H1 (cell line): ENCODE results near the gene INPP5F. TPM values are rescaled to one million over a fixed set of nuclear protein-coding genes. Genes with fewer than 3 reads are reported as not detected.

Source experiments
- CTCF ChIA-PET: fragments of 300-600 bp; sonication (Branson Sonifier 250); formaldehyde crosslinking; loops from one replicate; lab custom pipeline; 2021; ENCODE audit not compliant: partially characterized antibody; lab: Charles Lee
- POLR2A ChIA-PET: fragments of 300-600 bp; sonication (Branson Sonifier 250); formaldehyde crosslinking; loops from one replicate; lab custom pipeline; 2021; ENCODE audit warnings: inconsistent platforms; ENCODE audit not compliant: partially characterized antibody; lab: Charles Lee
- DNase-seq, 2 experiments: peaks; one replicate each; pipeline versions ENCODE4 v3.0.0 to v3.0.0-alpha.2; 2010 to 2022; ENCODE audit warnings: low spot score in 2 of 2, low read depth in 1 of 2, mixed read lengths in 1 of 2
- FAIRE-seq: peaks from 2 replicates; lab custom pipeline; 2011; peaks lifted over from hg19 to GRCh38; lab: Jason Lieb, UNC
- H2AFZ ChIP-seq: 2 replicates; pipeline ENCODE4 v1.8.1; 2012; ENCODE audit warnings: low read length, inconsistent platforms
- H2AK5ac ChIP-seq: 2 replicates; pipeline ENCODE4 v1.6.1; 2013; ENCODE audit warnings: low read depth, low read length
- H2BK120ac ChIP-seq: replicated peaks from 2 replicates; pipeline ENCODE3; 2013; ENCODE audit warnings: low read depth, low read length, inconsistent platforms
- H2BK12ac ChIP-seq: 2 replicates; pipeline ENCODE4 v1.6.1; 2013; ENCODE audit warnings: low read depth, low read length
- H2BK15ac ChIP-seq: 2 replicates; pipeline ENCODE4 v1.6.1; 2013; ENCODE audit warnings: low read length
- H2BK20ac ChIP-seq: 2 replicates; pipeline ENCODE4 v1.6.1; 2013; ENCODE audit warnings: low read length
- H2BK5ac ChIP-seq: 2 replicates; pipeline ENCODE4 v1.6.1; 2013; ENCODE audit warnings: low read depth, low read length
- H3K14ac ChIP-seq: 2 replicates; pipeline ENCODE4 v1.6.1; 2013; ENCODE audit warnings: inconsistent platforms; ENCODE audit not compliant: insufficient read length
- H3K18ac ChIP-seq: 2 replicates; pipeline ENCODE4 v1.6.1; 2013; ENCODE audit warnings: low read length; ENCODE audit errors: extremely low read depth
- H3K23ac ChIP-seq: 2 replicates; pipeline ENCODE4 v1.6.1; 2013; ENCODE audit warnings: inconsistent platforms; ENCODE audit not compliant: insufficient read length
- H3K23me2 ChIP-seq: 2 replicates; pipeline ENCODE4 v1.6.1; 2013; ENCODE audit warnings: low read depth, low read length
- H3K27ac ChIP-seq: 2 replicates; pipeline ENCODE4 v1.6.1; 2011; ENCODE audit warnings: low read depth, low read length, inconsistent platforms
- H3K27me3 ChIP-seq, 4 experiments: replicated peaks in 1 of 4; 1 replicate in 1 of 4; 2 replicates in 3 of 4; pipeline versions ENCODE4 v1.6.1 to v1.8.1; 2011 to 2013; ENCODE audit warnings: low read length in 3 of 4, mild to moderate bottlenecking in 3 of 4, inconsistent platforms in 2 of 4, mixed read lengths in 2 of 4, moderate library complexity in 1 of 4; ENCODE audit not compliant: control insufficient read depth in 3 of 4, insufficient read depth in 3 of 4; ENCODE audit errors: extremely low read depth in 1 of 4
- H3K36me3 ChIP-seq, 4 experiments: 2 replicates each; pipeline versions ENCODE4 v1.6.1 to v1.8.1; 2011 to 2013; ENCODE audit warnings: mild to moderate bottlenecking in 4 of 4, low read length in 3 of 4, moderate library complexity in 2 of 4, control low read depth in 1 of 4, inconsistent platforms in 1 of 4; ENCODE audit not compliant: insufficient read depth in 4 of 4, control insufficient read depth in 2 of 4
- H3K4ac ChIP-seq: replicated peaks from 2 replicates; pipeline ENCODE3; 2013; ENCODE audit warnings: low read length, low read depth, mixed read lengths, inconsistent platforms; ENCODE audit not compliant: insufficient read length
- H3K4me1 ChIP-seq, 4 experiments: replicated peaks in 1 of 4; 1 replicate in 1 of 4; 2 replicates in 3 of 4; pipeline versions ENCODE4 v1.6.1 to v1.8.1; 2011 to 2013; ENCODE audit warnings: low read length in 3 of 4, inconsistent platforms in 2 of 4, mixed read lengths in 1 of 4; ENCODE audit not compliant: insufficient read depth in 4 of 4, control insufficient read depth in 3 of 4
- H3K4me2 ChIP-seq, 2 experiments: 2 replicates each; pipeline versions ENCODE4 v1.6.1 to v1.8.1; 2011 to 2013; ENCODE audit warnings: low read depth in 2 of 2, low read length in 2 of 2, control low read depth in 1 of 2, inconsistent platforms in 1 of 2, mild to moderate bottlenecking in 1 of 2; ENCODE audit not compliant: insufficient read depth in 1 of 2
- H3K4me3 ChIP-seq, 4 experiments: fragments of 200-600, 300-600 bp in 1 of 4; sonication (generic), shearing (Covaris generic), sonication (Bioruptor Twin) in 1 of 4; 2 replicates each; pipeline versions ENCODE4 v1.5.1 to v1.8.1; 2011 to 2016; ENCODE audit warnings: low read length in 4 of 4, low read depth in 3 of 4, control low read depth in 2 of 4, inconsistent platforms in 2 of 4, mild to moderate bottlenecking in 2 of 4, mixed read lengths in 1 of 4, moderate library complexity in 1 of 4; ENCODE audit not compliant: insufficient read depth in 2 of 4; ENCODE audit errors: extremely low read depth in 1 of 4
- H3K56ac ChIP-seq: replicated peaks from 2 replicates; pipeline ENCODE3; 2013; ENCODE audit warnings: low read depth, mild to moderate bottlenecking, mixed read lengths, low read length, inconsistent platforms; ENCODE audit not compliant: insufficient read length
- H3K79me1 ChIP-seq: 2 replicates; pipeline ENCODE4 v1.6.1; 2013; ENCODE audit warnings: low read depth, low read length, control low read depth
- H3K79me2 ChIP-seq, 2 experiments: 2 replicates each; pipeline versions ENCODE4 v1.6.1 to v1.8.1; 2012 to 2013; ENCODE audit warnings: low read length in 2 of 2, mild to moderate bottlenecking in 2 of 2, inconsistent platforms in 1 of 2; ENCODE audit not compliant: insufficient read depth in 2 of 2, control insufficient read depth in 1 of 2
- H3K9ac ChIP-seq, 4 experiments: replicated peaks in 1 of 4; 1 replicate in 1 of 4; 2 replicates in 3 of 4; pipeline versions ENCODE4 v1.6.1 to v1.8.1; 2011 to 2013; ENCODE audit warnings: low read depth in 3 of 4, low read length in 3 of 4, control low read depth in 2 of 4, mild to moderate bottlenecking in 2 of 4, moderate library complexity in 2 of 4, inconsistent platforms in 1 of 4; ENCODE audit errors: extremely low read depth in 1 of 4
- H3K9me3 ChIP-seq, 2 experiments: 2 replicates each; pipeline versions ENCODE4 v1.6.1 to v1.8.1; 2012 to 2013; ENCODE audit warnings: mild to moderate bottlenecking in 2 of 2, moderate library complexity in 2 of 2, control low read depth in 1 of 2, inconsistent platforms in 1 of 2, low read depth in 1 of 2, low read length in 1 of 2, mixed read lengths in 1 of 2; ENCODE audit not compliant: insufficient read depth in 2 of 2
- H4K20me1 ChIP-seq, 2 experiments: replicated peaks in 1 of 2; 2 replicates each; pipeline versions ENCODE3 to v1.8.1; 2011 to 2013; ENCODE audit warnings: inconsistent platforms in 2 of 2, low read length in 2 of 2, mild to moderate bottlenecking in 1 of 2; ENCODE audit not compliant: insufficient read depth in 2 of 2, control insufficient read depth in 1 of 2
- H4K5ac ChIP-seq: 2 replicates; pipeline ENCODE4 v1.6.1; 2013; ENCODE audit warnings: low read length, low read depth, mixed read lengths, inconsistent platforms; ENCODE audit not compliant: insufficient read length
- H4K8ac ChIP-seq: 2 replicates; pipeline ENCODE4 v1.8.0; 2013; ENCODE audit warnings: mild to moderate bottlenecking, moderate library complexity, low read length, inconsistent platforms; ENCODE audit not compliant: insufficient read depth; ENCODE audit errors: extremely low read depth
- H4K91ac ChIP-seq: replicated peaks from 2 replicates; pipeline ENCODE3; 2013; ENCODE audit warnings: low read length, mixed read lengths, inconsistent platforms; ENCODE audit not compliant: insufficient read length
- ATF3 ChIP-seq: IDR thresholded peaks from 2 replicates; pipeline ENCODE4 v1.6.1; 2011; ENCODE audit warnings: low read depth, mild to moderate bottlenecking, low read length; ENCODE audit not compliant: insufficient read depth
- BCL11A ChIP-seq, 2 experiments: IDR thresholded peaks; one replicate each; pipeline ENCODE4 v1.6.1; 2011; ENCODE audit warnings: low read depth in 2 of 2, low read length in 2 of 2, mild to moderate bottlenecking in 2 of 2
- FOSL1 ChIP-seq: IDR thresholded peaks from 2 replicates; pipeline ENCODE4 v1.6.1; 2011; ENCODE audit warnings: mild to moderate bottlenecking, low read depth, low read length, moderate library complexity; ENCODE audit not compliant: insufficient read depth
- JUND ChIP-seq: IDR thresholded peaks from 2 replicates; pipeline ENCODE4 v1.6.1; 2011; ENCODE audit warnings: mild to moderate bottlenecking, improper control_type of control experiment, low read length
- KDM5A ChIP-seq: fragments of 200-600 bp; IDR thresholded peaks from 2 replicates; pipeline ENCODE4 v1.7.1; 2012; ENCODE audit warnings: mild to moderate bottlenecking, low read length, inconsistent platforms, mixed read lengths
- POLR2AphosphoS5 ChIP-seq: IDR thresholded peaks from 2 replicates; pipeline ENCODE4 v1.6.1; 2011; ENCODE audit warnings: low read depth, low read length
- SAP30 ChIP-seq: fragments of 300-600 bp; sonication (generic); IDR thresholded peaks from 2 replicates; pipeline ENCODE4 v1.7.1; 2012; ENCODE audit warnings: low read length, moderate library complexity, mild to moderate bottlenecking, inconsistent platforms; ENCODE audit not compliant: insufficient read depth, insufficient replicate concordance
- SP2 ChIP-seq: IDR thresholded peaks from 2 replicates; pipeline ENCODE4 v1.6.1; 2012; ENCODE audit warnings: mild to moderate bottlenecking, low read length, inconsistent platforms
- TCF12 ChIP-seq: IDR thresholded peaks from 2 replicates; pipeline ENCODE4 v1.6.1; 2011; ENCODE audit warnings: low read depth, mild to moderate bottlenecking, low read length
- WGBS, 2 experiments: shearing (Covaris generic) in 1 of 2; methylation state at CpG; one replicate each; pipeline versions ENCODE4 v1.1.6 to v1.1.7; 2013 to 2015; ENCODE audit warnings: low lambda C conversion rate in 2 of 2, mixed read lengths in 2 of 2, inconsistent platforms in 1 of 2, low coverage in 1 of 2, missing lambda C conversion rate in 1 of 2; ENCODE audit not compliant: insufficient replicate concordance in 2 of 2, insufficient coverage in 1 of 2, insufficient read length in 1 of 2; ENCODE audit errors: extremely low coverage in 1 of 2, missing lambda C conversion rate in 1 of 2; 5-methylcytosine and 5-hydroxymethylcytosine counted together
- polyA plus RNA-seq, 7 experiments: library from polyadenylated mRNA; depleted of rRNA in 3 of 7; stranded (reverse) in 5 of 7; unstranded in 2 of 7; fragments of >200 nt in 5 of 7; fragments of 200-250 nt in 2 of 7; gene quantifications; 1 replicate in 5 of 7; 2 replicates in 1 of 7; 4 replicates in 1 of 7; pipeline versions ENCODE4 v1.2.1 to v1.2.3, GENCODE V29; 2011 to 2013; ENCODE audit warnings: missing spikeins in 2 of 7, mixed read lengths in 2 of 7
- total RNA-seq: library from RNA; stranded (reverse); fragmentation: NEBNext Ultra II Directional; extraction: Animal tissue kit (Norgen Biotek cat#: 25700); gene quantifications from 2 replicates; pipeline ENCODE4 v1.2.1, GENCODE V29; 2021

The INPP5F gene
- total and polyA plus RNA-seq, 2 of the 8 experiments (the other 6 are each of a cell fraction or from before 2014, with no cell fraction given): 50.1 to 101 TPM

DNA sequence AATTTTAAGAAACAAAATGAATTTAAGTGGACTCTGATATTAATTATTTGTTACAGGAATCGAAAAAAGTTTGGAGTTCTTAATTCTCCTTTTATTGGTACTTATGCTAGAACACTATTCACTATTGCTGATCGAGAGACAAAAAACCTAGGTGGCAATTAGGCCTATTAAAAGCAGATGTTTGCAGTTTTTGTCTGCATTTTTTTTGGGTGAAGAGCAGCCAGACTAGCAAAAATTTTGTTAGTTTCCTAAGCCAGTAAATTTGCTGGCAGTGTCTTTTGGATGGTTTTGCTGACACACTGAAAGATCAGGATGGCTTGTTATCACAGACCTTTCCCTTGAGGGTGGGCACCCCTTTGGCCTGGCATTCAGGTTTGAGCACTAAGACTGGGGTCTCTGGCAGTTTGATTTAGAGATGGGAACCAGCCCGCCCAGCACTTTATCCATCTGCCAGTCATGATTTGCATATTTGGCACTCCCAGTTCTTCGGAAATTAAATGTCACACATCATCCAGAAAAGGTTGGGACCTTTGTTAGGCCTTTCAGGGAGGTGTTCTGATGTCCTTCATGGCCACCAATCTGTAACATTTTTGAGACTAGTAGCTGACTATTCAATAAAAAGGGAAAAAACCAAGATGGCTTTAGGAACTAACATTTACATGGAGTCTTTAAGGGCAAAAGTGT lies 57.3 kb downstream of the INPP5F start:
- TF ChIP-seq SP2: no peak
- TF ChIP-seq TCF12: no peak
- no peak for TF ChIP-seq KDM5A
- no peak for TF ChIP-seq BCL11A (IDR thresholded peaks at IDR 0.05; ENCODE audit: low read depth in 2 of 2, low read length in 2 of 2)
- TF ChIP-seq FOSL1: no peak
- no peak for TF ChIP-seq SAP30
- no peak for TF ChIP-seq JUND
- TF ChIP-seq POLR2AphosphoS5: no peak
- TF ChIP-seq ATF3: no peak
- no peak overlapping the region for H3K9ac ChIP-seq
- 87% methylated on average over 4 of the region's 4 CpGs; no CpG with 5 or more reads in 1 of the 2 experiments for WGBS, 2 experiments
- no peak overlapping the region for H2AFZ ChIP-seq
- no peak overlapping the region for H3K4me3 ChIP-seq
- H3K79me2 ChIP-seq: no peaks in the 10 kb centered on the region
- no peak overlapping the region for H2AK5ac ChIP-seq
- POLR2A ChIA-PET: no interaction called here
- H3K36me3 ChIP-seq: no peaks in the 10 kb centered on the region
- H2BK5ac ChIP-seq: no peak overlapping the region
- no peak overlapping the region for H4K91ac ChIP-seq
- no peak overlapping the region for H2BK15ac ChIP-seq
- no peaks in the 10 kb centered on the region for H4K20me1 ChIP-seq
- H3K27ac ChIP-seq: no peak overlapping the region
- no peaks in the 10 kb centered on the region for H3K79me1 ChIP-seq
- H3K4me1 ChIP-seq: peaks cover 0 to 8% (median 5%) of the 10 kb centered on the region in 4 experiments
- H3K56ac ChIP-seq: no peak overlapping the region
- H3K4me2 ChIP-seq: no peak overlapping the region
- H3K9me3 ChIP-seq: no peaks in the 10 kb centered on the region
- DNase-seq: no peak
- no peak overlapping the region for H3K23ac ChIP-seq
- no peak overlapping the region for H2BK20ac ChIP-seq
- H3K23me2 ChIP-seq: no peaks in the 10 kb centered on the region
- no peak overlapping the region for H3K18ac ChIP-seq
- no peak overlapping the region for H4K5ac ChIP-seq
- H3K14ac ChIP-seq: no peak overlapping the region
- H2BK120ac ChIP-seq: no peak overlapping the region
- CTCF ChIA-PET: interaction anchor here (0.9 to 1.5 kb wide), 4 partner anchors 12 to 35 kb away, joined by 3 to 4 read pairs (median 3); no protein-coding TSS in a partner anchor
- H2BK12ac ChIP-seq: no peak overlapping the region
- no peak overlapping the region for H4K8ac ChIP-seq
- no peak for FAIRE-seq
- no peaks in the 10 kb centered on the region for H3K27me3 ChIP-seq
- H3K4ac ChIP-seq: no peak overlapping the region
